Psoas muscle (tissue), 8 donors: Measurements from ENCODE around the gene FHIP1B. TPM values are rescaled to one million over a fixed set of nuclear protein-coding genes. Genes with fewer than 3 reads are reported as not detected.

Experiments
- ATAC-seq, 4 donors: fragments of 200-7000 bp; cut with Tn5 transposase; one replicate each; pipeline ENCODE4 v1.9.1; 2020; ENCODE audit warnings: moderate library complexity in 3 of 4, mild to moderate bottlenecking in 2 of 4
- DNase-seq, 2 donors: peaks; one replicate each; pipeline ENCODE4 v3.0.0-alpha.2; 2020
- H3K27ac ChIP-seq: fragments of 200-600 bp; one replicate; pipeline ENCODE4 v1.8.0; 2022
- H3K27me3 ChIP-seq, 3 donors: fragments of 200-600 bp in 1 of 3; one replicate each; pipeline versions ENCODE4 v1.6.1 to v1.8.0; 2013 to 2022; ENCODE audit warnings: low read length in 2 of 3, mild to moderate bottlenecking in 2 of 3, moderate library complexity in 1 of 3; ENCODE audit not compliant: insufficient read depth in 3 of 3
- H3K36me3 ChIP-seq, 2 donors: fragments of 200-600 bp in 1 of 2; one replicate each; pipeline versions ENCODE4 v1.6.1 to v1.8.0; 2013 to 2022; ENCODE audit warnings: low read depth in 1 of 2, mild to moderate bottlenecking in 1 of 2, moderate library complexity in 1 of 2; ENCODE audit not compliant: insufficient read depth in 1 of 2
- H3K4me1 ChIP-seq: fragments of 200-600 bp; one replicate; pipeline ENCODE4 v1.8.0; 2022
- H3K4me3 ChIP-seq: fragments of 200-600 bp; one replicate; pipeline ENCODE4 v1.8.0; 2022; ENCODE audit warnings: mild to moderate bottlenecking
- H3K9me3 ChIP-seq: fragments of 200-600 bp; one replicate; pipeline ENCODE4 v1.8.0; 2022
- CTCF ChIP-seq: fragments of 200-600 bp; IDR thresholded peaks from one replicate; pipeline ENCODE4 v1.8.0; 2022; ENCODE audit warnings: antibody characterized with exemption
- WGBS, 3 donors: extraction: QIAGEN DNeasy Blood & Tissue Kit; methylation state at CpG; one replicate each; pipeline versions ENCODE4 v1.1.6 to v1.1.7; 2013; 5-methylcytosine and 5-hydroxymethylcytosine counted together
- intact Hi-C, 2 donors: fragments of 100-400 bp; cut with DNase I; formaldehyde crosslinking; loops; one replicate each; pipeline versions ENCODE4 v1.11.0 to v1.14.2; 2022
- polyA plus RNA-seq, 3 donors: library from polyadenylated mRNA; stranded (reverse); fragments of 200-250 nt; gene quantifications; one replicate each; pipeline ENCODE4 v1.2.3, GENCODE V29; 2013
- total RNA-seq, 4 donors: library from RNA; stranded (reverse); fragmentation: NEBNext Ultra II Directional in 2 of 4; extraction: Animal tissue kit (Norgen Biotek cat#: 25700) in 2 of 4; gene quantifications; one replicate each; pipeline versions ENCODE4 v1.2.1 to v1.2.4, GENCODE V29; 2021 to 2023
- donor health status: healthy with polysubstance abuse.
- donor health status: DM: no; HTN: no; CAD: no; lungs with moderate emphysema.
- donor health status: Bipolar disorder and iron deficiency.
- donor health status: healthy.
- donor health status: DM: yes; HTN: yes; CAD: no.
- donor health status: DM: no; HTN: no; CAD: no.
- donor health status: DM: no; HTN: no; CAD: no.
- donor health status: DM: yes; HTN: yes; CAD: no.

Gene FHIP1B
- total and polyA plus RNA-seq, 7 donors: 9.1 to 22.2 (median 16.8) TPM

DNA sequence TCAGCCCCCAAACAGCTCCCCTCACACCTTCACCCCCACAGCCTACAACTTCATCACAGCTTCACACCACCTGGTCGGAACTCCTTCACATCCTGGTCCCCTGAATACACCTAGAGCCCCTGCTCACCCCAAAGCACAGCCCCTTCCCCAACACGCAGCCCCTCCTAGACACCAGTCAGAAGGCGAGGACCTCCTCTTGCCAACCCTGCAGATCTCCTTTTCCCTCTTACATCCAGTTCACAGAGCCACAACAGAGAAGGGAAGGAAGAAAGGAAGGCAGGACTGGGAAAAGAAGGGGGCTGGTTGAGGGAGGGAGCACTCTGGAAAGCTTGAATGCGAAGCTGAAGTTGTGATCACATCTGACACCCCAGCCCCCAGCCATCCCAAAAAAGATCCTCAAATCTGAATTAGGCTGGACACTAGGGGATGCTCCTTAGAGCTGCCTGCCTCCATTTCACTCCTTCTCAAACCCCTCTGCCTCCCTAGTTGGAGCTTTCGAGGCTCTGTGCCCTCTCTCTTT is 25.8 kb upstream of the FHIP1B start:
- H3K4me3 ChIP-seq: no peak overlapping the region
- peaks cover 2% of the 10 kb centered on the region for H3K4me1 ChIP-seq
- ATAC-seq: peak in 1 of 4 donors; percentile 35
- no peak overlapping the region for H3K27ac ChIP-seq
- no peak for DNase-seq
- no peaks in the 10 kb centered on the region for H3K9me3 ChIP-seq
- intact Hi-C loops: no loop called here
- peaks cover 0 to 53% (median 12%) of the 10 kb centered on the region in 3 donors for H3K27me3 ChIP-seq
- no peak for TF ChIP-seq CTCF
- H3K36me3 ChIP-seq: no peaks in the 10 kb centered on the region
- WGBS, 3 donors: 48 to 50% (median 49%) methylated on average over 5 of the region's 5 CpGs

- ATAC-seq (peak in 1 of 4 donors; percentile 44), DNase-seq (no peak)
- no peak overlapping the region for H3K27ac ChIP-seq
- no peak for TF ChIP-seq CTCF
- H3K36me3 ChIP-seq: no peaks in the 10 kb centered on the region
- peaks cover 0 to 53% (median 12%) of the 10 kb centered on the region in 3 donors for H3K27me3 ChIP-seq
- WGBS, 3 donors: 6 to 10% (median 8%) methylated on average over 16 of the region's 16 CpGs
- H3K4me1 ChIP-seq: peaks cover 2% of the 10 kb centered on the region
- no peaks in the 10 kb centered on the region for H3K9me3 ChIP-seq
- peak overlapping the region; percentile 59 for H3K4me3 ChIP-seq
- intact Hi-C loops: loop anchor here in 1 of 2 donors (10.0 kb wide), 1 partner anchor 96 kb away; no protein-coding TSS in a partner anchor
Observed at GRCh38 chr11:6258571-6259081, 24.2 kb upstream of the FHIP1B start.

GRCh38 chr11:6258141-6258540 is 23.7 kb upstream of the FHIP1B start:
- H3K4me3 ChIP-seq: peak overlapping the region; percentile 59
- no peaks in the 10 kb centered on the region for H3K36me3 ChIP-seq
- H3K27ac ChIP-seq: no peak overlapping the region
- WGBS, 3 donors: 78 to 90% (median 81%) methylated on average over 3 of the region's 3 CpGs
- no peaks in the 10 kb centered on the region for H3K9me3 ChIP-seq
- intact Hi-C loops: loop anchor here in 1 of 2 donors (10.0 kb wide), 1 partner anchor 97 kb away; no protein-coding TSS in a partner anchor
- DNase-seq: no peak
- no peak for TF ChIP-seq CTCF
- peaks cover 2% of the 10 kb centered on the region for H3K4me1 ChIP-seq
- peaks cover 0 to 53% (median 12%) of the 10 kb centered on the region in 3 donors for H3K27me3 ChIP-seq
- no peak for ATAC-seq

GRCh38 chr11:6253197-6253596 is 18.8 kb upstream of the FHIP1B start:
- DNase-seq (no peak), ATAC-seq (no peak)
- H3K9me3 ChIP-seq: no peaks in the 10 kb centered on the region
- WGBS, 3 donors: 98 to 100% (median 100%) methylated on average over 1 of the region's 1 CpG
- no peaks in the 10 kb centered on the region for H3K4me1 ChIP-seq
- no peaks in the 10 kb centered on the region for H3K36me3 ChIP-seq
- peaks cover 0 to 24% (median 0%) of the 10 kb centered on the region in 3 donors for H3K27me3 ChIP-seq
- intact Hi-C loops: loop anchor here in 1 of 2 donors (5.0 to 10.0 kb wide), 2 partner anchors 64 to 102 kb away; no protein-coding TSS in a partner anchor
- no peak overlapping the region for H3K4me3 ChIP-seq
- no peak overlapping the region for H3K27ac ChIP-seq
- no peak for TF ChIP-seq CTCF
